GM18526 (cell line): ENCODE data around the gene RFC1.

Source experiments
- POLR2A ChIP-seq: IDR thresholded peaks from 3 replicates; pipeline ENCODE4 v1.6.1; 2011; ENCODE audit not compliant: insufficient read length; ENCODE audit errors: extremely low read depth

RFC1 gene

GRCh38 chr4:39362827-39363226 lies 3.3 kb downstream of the RFC1 start:
- TF ChIP-seq POLR2A, result no peak

GRCh38 chr4:39357002-39357401 lies 9.2 kb downstream of the RFC1 start:
- TF ChIP-seq POLR2A, result no peak

GRCh38 chr4:39354254-39354552 lies 12.0 kb downstream of the RFC1 start:
- no peak for TF ChIP-seq POLR2A

- no peak for TF ChIP-seq POLR2A
These were observed 12.5 kb downstream of the RFC1 start for GRCh38 chr4:39353478-39354253.

- no peak for TF ChIP-seq POLR2A
These were observed 16.8 kb downstream of the RFC1 start for GRCh38 chr4:39349326-39349725.

- TF ChIP-seq POLR2A, result no peak
These were observed 17.5 kb downstream of the RFC1 start for GRCh38 chr4:39348371-39349315.

- no peak for TF ChIP-seq POLR2A
These were observed 19.2 kb downstream of the RFC1 start for GRCh38 chr4:39346856-39347519.

GRCh38 chr4:39342731-39343130 lies 23.4 kb downstream of the RFC1 start:
- TF ChIP-seq POLR2A, result no peak

- TF ChIP-seq POLR2A, result no peak
These were observed 25.0 kb downstream of the RFC1 start for GRCh38 chr4:39341075-39341725.

- no peak for TF ChIP-seq POLR2A
These were observed 26.2 kb downstream of the RFC1 start for GRCh38 chr4:39339968-39340367.

- TF ChIP-seq POLR2A, result no peak
These were observed 28.3 kb downstream of the RFC1 start for GRCh38 chr4:39337841-39338240.

GRCh38 chr4:39335566-39335965 lies 30.6 kb downstream of the RFC1 start:
- TF ChIP-seq POLR2A, result no peak

GRCh38 chr4:39331191-39331590 lies 35.0 kb downstream of the RFC1 start:
- no peak for TF ChIP-seq POLR2A

GRCh38 chr4:39330353-39330752 lies 35.8 kb downstream of the RFC1 start:
- TF ChIP-seq POLR2A, result no peak

- TF ChIP-seq POLR2A, result no peak
These were observed 39.6 kb downstream of the RFC1 start for GRCh38 chr4:39326468-39326977.
